ENCODE measurements around the gene LCA5L.
"Not testable (repeated sequence)": the region's sequence is repeated elsewhere in the genome, so short reads cannot be mapped to it uniquely, and the experiment has no call there.

LCA5L gene

GRCh38 chr21:39388038-39388810, 57.4 kb downstream of the LCA5L start:
- peak; percentile 85 for DNase-seq (ENCODE audit: low spot score)

- peak; percentile 89 for DNase-seq (ENCODE audit: low spot score)
Measured at GRCh38 chr21:39387461-39388037, 58.0 kb downstream of the LCA5L start.

- no peak for DNase-seq (ENCODE audit: low spot score)
Measured at GRCh38 chr21:39386899-39387298, 58.7 kb downstream of the LCA5L start.

- DNase-seq (ENCODE audit: low spot score) = no peak
Measured at GRCh38 chr21:39386194-39386593, 59.4 kb downstream of the LCA5L start.

GRCh38 chr21:39385299-39386145, 60.1 kb downstream of the LCA5L start:
- DNase-seq (ENCODE audit: low spot score) = peak; percentile 80

GRCh38 chr21:39384674-39385298, 60.8 kb downstream of the LCA5L start:
- DNase-seq (ENCODE audit: low spot score) = no peak

GRCh38 chr21:39382096-39382495, 63.5 kb downstream of the LCA5L start:
- not testable (repeated sequence) for DNase-seq (ENCODE audit: low spot score)

- no peak for DNase-seq (ENCODE audit: low spot score)
Measured at GRCh38 chr21:39381009-39381408, 64.6 kb downstream of the LCA5L start.

GRCh38 chr21:39379986-39380891, 65.3 kb downstream of the LCA5L start:
- peak; percentile 89 for DNase-seq (ENCODE audit: low spot score)

- DNase-seq (ENCODE audit: low spot score) = no peak
Measured at GRCh38 chr21:39377444-39378050, 68.0 kb downstream of the LCA5L start.

GRCh38 chr21:39375446-39375845, 70.1 kb downstream of the LCA5L start:
- DNase-seq (ENCODE audit: low spot score) = no peak

- DNase-seq (ENCODE audit: low spot score) = no peak
Measured at GRCh38 chr21:39374046-39374445, 71.5 kb downstream of the LCA5L start.

GRCh38 chr21:39373634-39374033, 71.9 kb downstream of the LCA5L start:
- peak; percentile 50 for DNase-seq (ENCODE audit: low spot score)

- not testable (repeated sequence) for DNase-seq (ENCODE audit: low spot score)
Measured at GRCh38 chr21:39369896-39370288, 75.7 kb downstream of the LCA5L start.

GRCh38 chr21:39367783-39368182, 77.8 kb downstream of the LCA5L start:
- DNase-seq (ENCODE audit: low spot score) = no peak

GRCh38 chr21:39366563-39366962, 79.0 kb downstream of the LCA5L start:
- DNase-seq (ENCODE audit: low spot score) = no peak

- DNase-seq (ENCODE audit: low spot score) = no peak
Measured at GRCh38 chr21:39364949-39365348, 80.6 kb downstream of the LCA5L start.

GRCh38 chr21:39363607-39364555, 81.7 kb downstream of the LCA5L start:
- no peak for DNase-seq (ENCODE audit: low spot score)

- DNase-seq (ENCODE audit: low spot score) = no peak
Measured at GRCh38 chr21:39362733-39363132, 82.8 kb downstream of the LCA5L start.

Measured in SK-N-DZ (cell line).